Activated naive CD4-positive, alpha-beta T cell treated with Interleukin-2 at 50 U/mL for 16 hours (primary cell): ENCODE data around the gene FBXW9.
"Not testable (repeated sequence)": the region's sequence is repeated elsewhere in the genome, so short reads cannot be mapped to it uniquely, and the experiment has no call there.

Experiments used
- DNase-seq: peaks from one replicate; pipeline ENCODE4 v3.0.0-alpha.2; 2020

The FBXW9 gene

DNA sequence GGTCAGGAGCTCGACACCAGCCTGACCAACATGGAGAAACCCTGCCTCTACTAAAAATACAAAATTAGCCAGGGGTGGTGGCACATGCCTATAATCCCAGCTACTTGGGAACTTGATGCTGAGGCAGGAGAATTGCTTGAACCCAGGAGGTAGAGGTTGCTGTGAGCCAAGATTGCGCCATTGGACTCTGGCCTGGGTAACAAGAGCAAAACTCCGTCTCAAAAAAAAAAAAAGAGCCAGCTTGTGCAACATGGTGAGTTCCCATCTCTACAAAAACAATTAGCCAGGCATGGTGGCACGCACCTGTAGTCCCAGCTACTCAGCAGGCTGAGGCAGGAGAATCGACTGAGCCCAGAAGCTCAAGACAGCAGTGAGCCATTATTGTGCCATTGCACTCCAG lies 18.4 kb downstream of the FBXW9 start:
- not testable (repeated sequence) for DNase-seq

DNA sequence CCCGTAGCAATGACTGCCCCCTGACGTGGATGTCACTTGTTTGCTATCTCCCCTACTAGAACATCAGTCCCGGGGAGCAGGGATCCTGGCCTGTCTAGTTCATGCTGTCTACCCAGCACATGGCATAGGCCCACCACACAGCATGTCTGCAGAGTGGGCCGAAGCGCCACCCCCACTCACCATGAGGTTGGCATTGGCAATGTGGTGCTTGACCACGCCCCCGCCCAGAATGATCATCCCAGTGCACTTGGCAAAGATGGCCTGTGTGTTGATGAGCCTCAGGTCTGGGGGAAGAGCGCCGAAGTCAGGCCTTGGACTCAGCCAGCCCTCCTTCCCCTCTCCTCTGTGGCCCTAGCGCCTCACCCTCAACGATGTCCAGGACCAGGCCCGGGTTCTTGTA lies 19.5 kb downstream of the FBXW9 start:
- no peak for DNase-seq

DNA sequence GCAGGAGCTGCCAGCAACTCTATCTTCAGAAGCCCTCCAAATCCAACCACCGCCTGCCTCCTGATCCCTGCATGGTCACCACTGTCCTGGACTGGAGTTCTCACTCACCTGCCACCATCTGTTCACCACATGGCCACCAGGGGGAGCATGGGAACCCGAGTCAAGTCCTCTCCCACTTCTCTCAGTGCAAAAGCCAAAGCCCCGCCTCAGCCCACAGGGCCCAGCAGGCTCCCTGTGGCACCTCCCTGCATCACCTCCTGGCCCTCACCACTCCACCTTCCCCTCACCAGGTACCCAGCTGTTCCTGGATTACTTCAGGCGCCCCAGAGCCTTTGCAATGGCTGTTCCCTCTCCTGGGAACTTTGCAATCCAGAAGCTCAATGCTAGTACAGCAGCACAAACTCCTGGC lies 20.0 kb downstream of the FBXW9 start:
- peak; percentile 87 for DNase-seq

DNA sequence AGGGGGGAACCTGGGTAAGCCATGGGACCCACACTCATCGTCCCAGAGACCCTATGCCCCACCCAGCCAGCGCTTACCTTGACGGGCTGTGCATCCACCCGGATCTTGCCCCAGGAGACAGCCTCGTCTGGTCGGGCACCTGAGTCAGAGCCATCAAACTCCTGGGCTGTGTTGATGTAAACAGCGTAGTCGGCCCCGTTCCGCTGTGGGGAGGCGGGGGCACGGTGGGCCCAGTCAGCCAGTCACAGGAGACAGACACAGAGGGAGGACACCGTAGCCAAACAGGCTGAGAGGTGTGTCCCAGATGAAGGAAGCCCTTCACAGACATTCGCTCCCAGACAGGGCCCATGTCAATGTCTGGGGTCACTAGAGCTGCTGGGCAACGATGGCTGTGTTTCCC lies 20.5 kb downstream of the FBXW9 start:
- DNase-seq: no peak

DNA sequence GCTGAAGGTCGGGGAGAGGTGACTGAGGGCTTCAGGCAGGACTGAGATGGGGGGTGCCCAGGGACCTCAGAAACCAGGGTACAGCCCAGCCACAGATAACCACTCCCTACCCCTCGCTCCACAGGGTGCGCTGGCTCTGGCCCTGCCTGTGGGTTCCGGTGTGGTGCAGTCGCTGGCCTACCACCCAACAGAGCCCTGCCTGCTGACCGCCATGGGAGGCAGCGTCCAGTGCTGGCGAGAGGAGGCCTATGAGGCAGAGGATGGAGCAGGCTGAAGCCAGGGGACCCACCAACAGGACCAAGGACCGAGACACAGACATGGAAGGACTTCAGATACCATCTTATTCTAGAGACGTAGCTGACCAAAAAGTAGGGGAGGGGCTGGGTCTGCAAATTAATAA lies 21.0 kb downstream of the FBXW9 start:
- no peak for DNase-seq

DNA sequence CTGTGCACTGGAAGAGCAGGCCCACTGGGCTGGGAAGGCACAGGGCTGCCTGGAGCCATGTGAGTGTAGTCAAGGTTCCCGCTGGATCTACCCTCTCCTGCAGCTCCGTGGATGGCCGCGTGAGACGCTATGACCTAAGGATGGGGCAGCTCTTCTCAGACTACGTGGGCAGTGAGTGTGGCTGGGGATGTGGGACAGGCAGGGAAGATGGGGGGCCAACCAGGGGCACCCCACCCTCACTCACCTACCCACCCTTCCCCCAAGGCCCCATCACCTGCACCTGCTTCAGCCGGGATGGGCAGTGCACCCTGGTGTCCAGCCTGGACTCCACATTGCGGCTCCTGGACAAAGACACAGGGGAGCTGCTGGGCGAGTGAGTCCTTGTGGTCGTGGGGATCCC lies 23.7 kb downstream of the FBXW9 start:
- no peak for DNase-seq

DNA sequence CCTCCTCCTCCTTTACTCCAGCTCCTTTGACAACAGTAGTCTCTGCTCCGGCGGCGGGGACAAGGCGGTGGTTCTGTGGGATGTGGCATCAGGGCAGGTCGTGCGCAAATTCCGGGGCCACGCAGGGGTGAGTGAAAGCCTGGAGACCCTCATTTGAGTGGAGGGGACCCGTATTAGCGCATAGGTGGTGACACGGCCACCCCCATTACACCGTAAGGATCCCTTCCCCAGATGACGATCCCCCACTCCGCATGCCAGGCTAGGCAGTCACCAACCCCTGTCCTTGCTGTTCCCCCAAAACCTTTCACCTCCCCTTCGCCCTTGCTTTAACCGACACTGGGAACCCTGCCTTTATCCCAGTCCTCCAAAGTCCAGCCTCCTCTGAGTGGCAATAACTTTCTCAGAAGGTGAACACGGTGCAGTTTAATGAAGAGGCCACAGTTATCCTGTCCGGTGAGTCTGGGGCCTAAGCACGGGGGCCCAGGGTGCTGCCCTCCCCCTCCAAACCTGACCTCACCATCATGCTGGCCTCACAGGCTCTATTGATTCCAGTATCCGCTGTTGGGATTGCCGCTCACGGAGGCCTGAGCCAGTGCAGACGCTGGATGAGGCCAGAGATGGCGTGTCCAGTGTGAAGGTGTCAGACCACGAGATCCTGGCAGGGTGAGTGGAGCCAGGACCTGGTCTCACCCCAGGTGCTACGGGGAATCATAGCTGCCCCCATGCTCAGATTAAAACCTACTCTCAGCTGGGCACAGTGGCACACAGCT lies 26.1 kb downstream of the FBXW9 start:
- DNase-seq: no peak

DNA sequence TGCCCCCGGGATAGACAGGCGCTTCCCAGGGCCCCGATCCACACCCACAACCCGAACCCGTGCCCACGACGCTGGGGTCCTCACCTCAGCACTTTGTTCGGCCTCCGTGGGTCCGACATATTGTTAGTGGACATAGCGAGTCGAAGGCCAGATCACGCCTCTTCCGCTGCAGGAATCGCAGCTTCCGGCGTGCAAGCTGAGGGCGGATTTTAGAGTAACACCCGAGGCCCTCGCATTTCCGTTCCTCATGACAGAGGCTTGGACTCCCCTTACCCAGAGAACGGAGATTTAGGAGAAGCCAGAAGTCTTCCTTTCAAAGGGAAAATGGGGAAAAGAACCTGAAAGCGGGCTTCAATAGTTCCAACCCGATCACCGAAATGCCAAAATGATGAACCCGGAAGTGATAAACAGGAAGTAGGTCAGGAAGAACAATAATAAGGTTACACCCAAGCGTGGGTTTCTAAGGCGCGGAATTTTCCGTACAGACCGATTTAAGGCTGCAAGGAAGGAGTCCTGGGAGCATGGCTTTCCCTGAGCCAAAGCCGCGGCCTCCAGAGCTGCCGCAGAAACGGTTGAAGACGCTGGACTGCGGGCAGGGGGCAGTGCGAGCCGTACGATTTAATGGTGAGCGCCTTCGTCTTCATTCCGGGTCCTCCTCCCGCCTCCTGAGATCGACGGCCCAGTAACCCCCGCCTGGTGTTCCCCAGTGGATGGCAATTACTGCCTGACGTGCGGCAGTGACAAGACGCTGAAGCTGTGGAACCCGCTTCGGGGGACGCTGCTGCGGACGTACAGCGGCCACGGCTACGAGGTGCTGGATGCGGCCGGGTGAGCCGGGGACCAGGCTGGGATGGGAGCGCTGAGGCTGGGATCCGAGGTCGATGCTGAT lies 26.9 kb downstream of the FBXW9 start:
- DNase-seq: peak; percentile 79

DNA sequence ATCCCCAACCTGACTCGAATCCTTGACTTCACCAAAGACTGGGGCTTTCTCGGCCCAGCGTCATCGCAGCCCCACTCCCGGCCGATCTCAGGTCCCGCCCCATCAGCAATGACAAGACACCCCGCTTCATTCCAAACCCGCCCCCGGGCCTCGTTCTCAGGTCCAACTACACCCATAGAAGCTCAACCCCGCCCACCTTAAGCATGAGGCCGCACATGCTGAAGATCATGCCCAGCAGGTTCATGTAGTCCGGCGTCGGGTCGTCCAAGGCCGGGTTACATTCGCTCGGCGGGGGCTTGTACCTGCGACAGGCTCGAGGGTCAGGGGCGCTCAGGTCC lies 27.5 kb downstream of the FBXW9 start:
- DNase-seq: peak; percentile 74

DNA sequence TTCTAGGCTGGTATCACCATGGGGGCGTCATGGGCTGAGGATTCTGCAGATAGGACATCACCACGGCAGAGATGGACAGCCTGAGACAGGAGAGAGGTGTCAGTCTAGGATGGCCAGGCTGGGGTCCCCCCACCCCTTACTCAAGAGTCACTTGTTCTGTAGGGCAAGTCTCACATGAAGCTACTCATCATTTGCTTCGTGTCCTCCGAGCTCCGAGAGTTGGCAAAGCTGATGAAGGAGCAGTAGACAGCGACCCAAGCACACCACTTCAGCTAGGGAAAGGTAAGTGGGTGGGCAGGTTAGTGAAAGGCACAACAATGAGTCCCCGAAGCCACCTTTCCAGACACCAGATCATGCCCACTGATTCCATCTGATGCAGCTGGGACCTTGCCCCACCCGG lies 28.1 kb downstream of the FBXW9 start:
- DNase-seq: no peak

DNA sequence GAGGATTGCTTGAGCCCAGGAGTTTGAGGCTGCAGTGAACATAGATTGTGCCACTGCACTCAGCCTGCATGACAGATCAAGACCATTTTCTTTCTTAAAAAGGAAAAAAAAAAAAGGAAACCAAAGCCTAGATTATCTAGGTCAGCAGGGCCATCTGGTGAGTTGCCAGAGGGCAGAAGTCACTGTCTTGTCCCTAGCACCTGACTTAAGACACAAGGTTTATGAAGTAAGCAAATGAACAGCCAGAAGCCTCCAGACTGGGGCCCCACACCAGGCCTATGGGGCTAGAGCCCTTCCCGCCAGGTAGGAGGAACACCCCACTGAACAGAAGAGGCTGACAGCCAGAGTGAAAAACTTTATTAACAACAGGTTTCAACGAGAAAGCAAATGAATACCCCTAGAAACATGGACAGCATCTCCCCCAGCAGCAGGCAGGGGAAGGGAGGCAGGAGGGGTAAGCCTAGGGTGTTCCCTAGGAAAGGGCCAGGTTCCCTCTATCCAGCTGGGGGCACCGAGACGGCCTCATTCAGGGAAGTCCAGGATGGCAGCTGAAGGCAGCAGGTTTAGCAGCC lies 28.6 kb downstream of the FBXW9 start:
- DNase-seq: no peak

DNA sequence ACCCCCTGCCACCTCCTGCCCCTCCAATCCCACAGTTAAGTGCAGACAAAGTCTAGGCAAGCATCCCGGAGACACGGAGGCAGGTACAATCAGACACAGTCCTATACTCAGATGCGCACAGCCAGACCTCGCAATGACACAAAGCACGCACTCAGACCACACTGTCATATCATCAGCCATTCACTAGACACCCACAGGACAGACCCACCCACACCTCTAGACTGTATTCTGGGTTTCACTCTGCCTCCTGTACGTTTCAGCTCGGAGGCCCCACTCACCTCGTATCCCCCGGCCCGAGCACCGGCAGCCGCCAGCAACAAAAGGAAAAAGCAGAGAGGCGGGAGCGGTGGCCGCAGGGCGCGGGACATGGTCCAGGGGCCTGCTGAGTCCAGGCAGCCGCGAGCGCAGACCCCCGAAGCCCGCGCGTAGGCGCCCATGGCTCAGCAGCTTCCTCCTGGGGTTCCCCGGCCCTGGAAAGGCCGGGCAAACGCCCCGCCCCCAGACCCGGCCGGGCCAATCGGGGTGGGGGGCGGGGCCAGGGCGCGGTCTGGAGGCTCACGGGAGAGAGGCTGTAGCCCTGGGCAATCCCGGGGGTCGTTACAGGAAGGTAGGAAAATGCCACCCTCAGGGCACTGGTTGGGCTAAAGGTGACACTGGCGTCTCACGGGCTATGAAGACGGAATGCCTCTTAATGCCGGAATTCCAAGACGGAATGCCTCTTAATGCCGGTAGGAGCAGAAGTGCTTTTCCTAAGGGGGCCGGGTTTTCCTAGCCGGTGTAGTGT lies 30.0 kb downstream of the FBXW9 start, which contains the start of the genes MAN2B1 and WDR83:
MAN2B1 (minus strand) TSS at position 478 of the 784 bp plus-strand sequence; CDS start at position 437, 41 bp downstream.
WDR83 (plus strand) TSS at position 543 of the 784 bp plus-strand sequence. CDS start 2,984 bp downstream, outside the sequence.
- DNase-seq: peak; percentile 84

DNA sequence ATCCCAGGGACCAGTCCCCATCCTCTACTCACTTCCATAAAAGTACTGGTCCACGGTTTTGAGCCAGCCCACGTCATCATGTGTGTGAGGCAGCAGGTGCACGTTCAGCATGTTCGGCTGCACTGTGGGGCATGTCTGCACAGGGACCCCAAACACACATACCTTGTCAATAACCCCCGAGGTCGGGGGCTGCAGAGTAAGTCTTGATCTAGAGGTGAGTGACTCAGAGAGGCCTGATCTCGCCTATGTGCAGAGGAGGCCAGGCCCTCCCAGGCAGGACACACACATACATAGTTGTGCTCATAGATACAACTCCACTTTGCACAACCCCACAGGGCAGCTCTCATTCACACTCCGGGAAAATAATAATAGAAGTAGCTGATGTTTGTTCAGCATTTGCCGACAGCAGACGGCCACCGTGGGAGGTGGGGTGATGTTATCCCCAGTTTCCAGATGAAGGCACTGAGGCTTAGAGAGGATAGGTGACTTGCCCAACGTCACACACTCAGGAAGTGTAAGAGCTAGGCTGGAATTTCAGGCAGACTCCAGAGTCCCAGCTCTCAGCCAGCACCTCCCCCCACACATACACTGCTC lies 30.7 kb downstream of the FBXW9 start:
- peak; percentile 19 for DNase-seq

DNA sequence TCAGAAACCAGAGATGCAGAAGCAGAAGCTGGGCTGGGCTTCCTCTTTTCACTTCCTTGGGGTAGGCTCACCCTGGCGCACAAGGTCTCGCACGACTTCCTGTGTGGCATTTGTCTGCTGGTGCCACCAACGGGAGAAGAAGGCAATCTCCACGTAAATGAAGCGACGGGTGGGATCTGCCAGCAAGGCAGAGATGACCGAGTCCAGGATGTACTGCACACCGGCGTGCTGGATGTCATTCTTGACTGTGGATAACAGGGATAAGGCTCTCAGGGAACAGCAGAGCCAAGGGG lies 31.2 kb downstream of the FBXW9 start:
- peak; percentile 51 for DNase-seq

DNA sequence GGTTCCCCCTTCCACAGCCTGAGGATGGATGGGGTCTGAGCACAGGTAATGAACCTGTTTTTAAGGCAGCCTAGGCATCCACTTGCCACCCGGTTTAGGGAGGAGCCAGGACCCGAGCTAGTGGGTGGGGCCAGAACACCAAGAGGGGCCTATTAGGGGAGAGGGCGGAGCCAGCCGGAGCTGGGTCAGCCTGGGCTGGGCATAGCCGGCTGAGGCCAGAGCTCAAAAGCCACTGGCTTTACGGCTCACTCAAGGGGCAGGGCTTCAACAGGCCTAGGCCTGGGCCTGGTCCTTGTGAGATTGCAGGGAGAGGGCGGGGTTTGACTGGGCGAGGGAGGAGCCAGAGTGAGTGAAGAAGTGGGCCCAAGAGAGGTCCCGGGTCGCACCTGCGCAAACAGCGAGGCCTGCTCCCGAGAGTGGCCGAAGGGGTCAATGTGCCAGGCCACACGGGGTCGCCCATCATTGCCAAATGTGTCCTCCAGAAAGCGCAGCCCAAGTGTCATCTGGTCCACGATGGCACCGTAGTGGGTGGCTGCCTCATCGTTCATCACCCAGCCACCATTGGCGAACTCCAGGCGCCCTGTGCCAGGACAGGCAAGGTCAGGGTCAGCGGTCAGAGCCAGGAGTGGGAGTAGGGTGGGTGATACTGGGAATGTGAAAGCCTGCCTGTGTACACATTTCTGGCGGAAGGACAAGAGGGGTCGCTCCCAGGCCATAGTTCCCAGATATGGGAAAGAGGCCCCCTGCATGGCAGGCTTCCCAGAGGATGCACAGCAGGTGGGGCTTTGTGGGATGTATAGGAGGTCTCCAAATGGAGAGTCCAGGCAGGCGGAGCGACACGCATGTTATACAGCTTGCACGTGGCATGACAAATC lies 31.8 kb downstream of the FBXW9 start:
- no peak for DNase-seq

DNA sequence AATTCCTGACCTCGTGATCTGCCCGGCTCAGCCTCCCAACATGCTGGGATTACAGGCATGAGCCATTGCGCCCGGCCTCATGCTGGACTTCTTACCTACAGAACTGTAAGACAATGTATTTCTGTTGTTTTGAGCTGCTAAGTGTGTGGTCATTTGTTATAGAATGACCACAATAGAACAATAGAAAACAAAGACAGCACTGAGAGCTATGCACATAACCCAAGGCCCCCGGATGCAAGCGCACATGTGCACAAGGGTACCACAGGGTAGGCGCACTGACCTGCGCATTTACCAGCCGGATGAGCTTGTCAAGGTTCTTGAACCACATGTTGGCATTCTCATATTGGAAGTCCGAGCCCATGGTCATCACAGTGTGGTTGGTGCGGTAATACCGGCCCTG lies 35.5 kb downstream of the FBXW9 start:
- no peak for DNase-seq

DNA sequence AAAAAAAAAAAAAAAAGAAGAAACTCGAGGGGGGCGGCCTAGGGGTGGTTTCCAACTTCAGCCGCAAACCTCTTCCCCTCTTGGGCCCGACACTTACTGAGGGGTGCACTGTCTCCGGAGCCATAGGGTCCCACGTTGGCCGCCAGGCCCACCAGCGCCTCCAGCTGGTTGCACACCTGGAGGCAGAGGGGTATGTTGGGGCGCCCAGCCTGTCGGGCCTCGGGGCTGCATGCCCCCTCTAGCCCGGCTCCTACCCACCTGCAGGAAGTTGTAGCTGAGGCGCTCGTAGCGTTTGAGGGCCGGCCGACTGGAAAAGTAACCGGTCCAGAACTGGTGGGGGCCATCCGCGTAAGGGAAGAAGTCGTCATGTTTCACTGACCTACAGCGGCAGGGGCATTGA lies 38.5 kb downstream of the FBXW9 start:
- no peak for DNase-seq

DNA sequence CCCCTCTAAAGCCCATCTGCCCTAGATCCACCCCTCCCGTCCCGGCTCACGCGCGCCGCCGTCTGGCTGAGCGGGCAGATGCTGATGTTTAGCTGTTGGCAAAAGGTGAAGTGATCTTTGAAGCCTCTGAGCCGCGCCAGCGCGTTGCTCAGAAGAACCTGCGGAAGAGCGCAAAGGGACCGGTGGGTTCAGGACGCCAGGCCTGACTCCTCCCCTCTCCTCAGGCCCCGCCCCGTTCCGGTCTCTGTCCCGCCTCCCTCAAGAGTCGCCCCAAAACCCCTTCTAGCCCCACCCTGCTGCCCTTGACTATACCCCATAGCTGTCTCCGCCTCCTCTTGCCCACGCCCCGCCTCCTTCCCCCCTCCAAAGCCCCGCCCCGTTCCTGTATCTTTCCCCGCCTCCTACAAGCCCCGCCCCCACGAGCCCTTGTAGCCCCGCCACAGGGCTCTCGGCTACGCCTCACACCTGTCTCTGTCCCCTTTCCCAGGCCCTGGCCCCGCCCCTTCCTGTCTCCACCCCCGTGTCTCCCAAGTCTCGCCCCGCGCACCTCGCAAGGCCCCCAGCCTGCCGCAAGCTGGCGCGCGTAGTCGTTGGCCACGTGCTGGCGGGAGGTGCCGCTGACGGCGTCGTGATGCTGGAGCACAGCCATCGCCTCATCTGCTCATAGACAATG lies 39.4 kb downstream of the FBXW9 start:
- no peak for DNase-seq

DNA sequence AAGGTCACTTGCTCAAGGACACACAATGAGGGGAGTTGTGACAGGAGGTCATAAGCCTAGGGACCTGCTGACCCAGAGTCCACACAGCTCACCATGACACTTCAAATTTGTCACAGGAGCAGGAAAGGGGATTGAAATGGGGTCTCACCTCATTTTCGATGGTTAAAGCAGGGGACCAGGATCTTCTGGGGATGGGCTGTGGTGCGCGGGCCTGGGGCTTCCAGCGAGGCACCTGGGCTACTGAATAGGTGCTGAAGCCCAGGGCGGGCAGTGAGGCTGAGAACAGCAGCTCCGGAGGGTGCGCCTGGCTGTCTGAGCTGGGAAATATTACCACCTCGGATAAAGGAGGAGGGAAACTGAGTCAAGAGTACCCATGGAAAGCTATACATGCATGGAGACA lies 40.9 kb downstream of the FBXW9 start:
- DNase-seq: no peak

DNA sequence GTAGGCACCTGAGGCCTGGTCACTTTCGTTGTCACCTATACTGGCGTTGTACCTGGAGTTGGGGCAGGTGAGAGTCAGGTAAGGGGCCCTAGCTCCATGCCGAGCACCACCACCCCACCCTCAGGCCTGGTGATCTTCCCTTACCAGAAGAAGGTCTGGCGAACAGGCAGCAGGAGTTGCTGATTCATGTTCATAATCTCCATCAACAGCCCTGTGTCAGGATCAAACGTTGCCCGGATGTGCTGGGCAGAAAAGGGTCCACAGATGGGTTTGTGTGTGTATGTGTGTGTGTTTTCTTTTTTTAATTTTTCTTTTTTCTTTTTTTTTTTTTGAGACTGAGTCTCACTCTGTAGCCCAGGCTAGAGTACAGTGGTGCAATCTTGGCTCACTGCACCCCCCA lies 44.2 kb downstream of the FBXW9 start:
- no peak for DNase-seq

DNA sequence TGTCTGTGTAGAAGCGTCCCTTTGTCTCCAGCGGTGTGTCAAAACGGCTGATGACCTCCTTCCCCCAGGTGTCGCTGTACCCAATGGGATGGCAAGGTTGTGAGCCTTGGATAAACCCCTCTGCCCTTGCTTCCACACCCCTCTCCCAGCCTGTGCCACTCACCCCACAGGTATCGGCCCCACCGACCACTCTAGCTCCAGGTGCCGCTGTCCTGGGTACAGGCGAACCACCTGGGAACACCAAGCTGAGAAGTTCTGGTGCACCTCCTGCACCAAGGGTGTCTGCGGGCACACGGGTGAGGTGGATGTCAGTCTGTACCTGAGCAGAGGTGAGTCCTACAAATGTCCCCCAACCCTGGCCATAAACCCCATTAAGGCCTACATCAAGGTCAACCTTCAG lies 46.5 kb downstream of the FBXW9 start:
- DNase-seq: no peak
